NCI-H69 (cell line): Measurements from ENCODE around the gene ANO1.
A peak's percentile ranks its signal among the peaks of the same experiment; 100 is the strongest.

Experiments used
- DNase-seq: peaks from one replicate; lab custom pipeline; 2025; lab: John Stamatoyannopoulos, UW

Gene ANO1

GRCh38 chr11:70050243-70050642 is 27.9 kb upstream of the ANO1 start:
- no peak for DNase-seq

GRCh38 chr11:70054004-70054403 is 24.1 kb upstream of the ANO1 start:
- DNase-seq: no peak

- DNase-seq: no peak
These were observed 22.7 kb upstream of the ANO1 start for GRCh38 chr11:70055444-70055843.

GRCh38 chr11:70057080-70057479 is 21.0 kb upstream of the ANO1 start:
- no peak for DNase-seq

- no peak for DNase-seq
These were observed 18.1 kb upstream of the ANO1 start for GRCh38 chr11:70059971-70060370.

- no peak for DNase-seq
These were observed 17.4 kb upstream of the ANO1 start for GRCh38 chr11:70060611-70061293.

- DNase-seq: no peak
These were observed 16.4 kb upstream of the ANO1 start for GRCh38 chr11:70061734-70062133.

GRCh38 chr11:70063121-70063520 is 15.0 kb upstream of the ANO1 start:
- no peak for DNase-seq

- DNase-seq: no peak
These were observed 14.6 kb upstream of the ANO1 start for GRCh38 chr11:70063555-70063954.

- DNase-seq: no peak
These were observed 13.9 kb upstream of the ANO1 start for GRCh38 chr11:70064008-70064725.

- no peak for DNase-seq
These were observed 13.3 kb upstream of the ANO1 start for GRCh38 chr11:70064726-70065317.

GRCh38 chr11:70065318-70066135 is 12.6 kb upstream of the ANO1 start:
- DNase-seq: no peak

- DNase-seq: no peak
These were observed 12.0 kb upstream of the ANO1 start for GRCh38 chr11:70066136-70066520.

- DNase-seq: no peak
These were observed 11.5 kb upstream of the ANO1 start for GRCh38 chr11:70066628-70067027.

GRCh38 chr11:70067036-70067435 is 11.1 kb upstream of the ANO1 start:
- no peak for DNase-seq

- DNase-seq: peak; percentile 74
These were observed 10.4 kb upstream of the ANO1 start for GRCh38 chr11:70067591-70068341.

GRCh38 chr11:70068345-70068744 is 9.8 kb upstream of the ANO1 start:
- no peak for DNase-seq

- no peak for DNase-seq
These were observed 9.2 kb upstream of the ANO1 start for GRCh38 chr11:70068950-70069349.

GRCh38 chr11:70070706-70071105 is 7.4 kb upstream of the ANO1 start:
- no peak for DNase-seq

- no peak for DNase-seq
These were observed 6.1 kb upstream of the ANO1 start for GRCh38 chr11:70071996-70072395.

- DNase-seq: no peak
These were observed 5.7 kb upstream of the ANO1 start for GRCh38 chr11:70072461-70072860.
